ENCODE measurements around the gene NRF1. TPM values are rescaled to one million over a fixed set of nuclear protein-coding genes. Genes with fewer than 3 reads are reported as not detected.
"Not testable (repeated sequence)": the region's sequence is repeated elsewhere in the genome, so short reads cannot be mapped to it uniquely, and the experiment has no call there.

NRF1 gene
- total and polyA plus RNA-seq, 12 donors, result 7.7 to 16.0 (median 10.1) TPM

DNA sequence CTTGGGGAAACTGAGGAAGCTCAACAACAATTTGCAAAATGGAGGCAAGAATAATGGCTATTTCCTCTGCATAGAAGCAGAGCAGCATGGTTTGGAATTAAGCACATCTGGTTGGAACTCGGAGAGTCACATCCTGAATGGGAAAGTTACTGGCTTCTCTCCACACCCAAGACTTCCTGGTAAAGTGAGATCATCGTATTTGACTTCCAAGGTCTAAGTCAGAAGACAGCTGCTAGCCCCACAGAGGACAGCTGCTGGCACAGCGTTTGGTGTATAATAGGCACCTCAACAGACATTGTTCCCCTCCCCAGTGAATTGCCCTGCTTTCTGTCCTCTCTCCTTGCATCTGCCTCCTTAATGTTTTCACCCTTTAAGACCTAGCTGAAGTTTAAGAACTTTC lies 37.0 kb upstream of the NRF1 start:
- Histone ChIP-seq H3K4me3 (no peak overlapping the region), H3K27me3 (no peaks in the 10 kb centered on the region), H3K9me3 (replicated peaks in 1 of 3) (peaks cover 0 to 7% (median 0%) of the 10 kb centered on the region in 3 donors), H3K27ac (no peak overlapping the region), H3K36me3 (replicated peaks in 1 of 2) (no peaks in the 10 kb centered on the region), H3K4me1 (replicated peaks in 1 of 2) (no peaks in the 10 kb centered on the region)
- intact Hi-C loops (cut with DNase I), result no loop called here
- DNase-seq, result no peak
- no peak for TF ChIP-seq POLR2A (IDR thresholded peaks at IDR 0.05)
- TF ChIP-seq, protein P1, sequence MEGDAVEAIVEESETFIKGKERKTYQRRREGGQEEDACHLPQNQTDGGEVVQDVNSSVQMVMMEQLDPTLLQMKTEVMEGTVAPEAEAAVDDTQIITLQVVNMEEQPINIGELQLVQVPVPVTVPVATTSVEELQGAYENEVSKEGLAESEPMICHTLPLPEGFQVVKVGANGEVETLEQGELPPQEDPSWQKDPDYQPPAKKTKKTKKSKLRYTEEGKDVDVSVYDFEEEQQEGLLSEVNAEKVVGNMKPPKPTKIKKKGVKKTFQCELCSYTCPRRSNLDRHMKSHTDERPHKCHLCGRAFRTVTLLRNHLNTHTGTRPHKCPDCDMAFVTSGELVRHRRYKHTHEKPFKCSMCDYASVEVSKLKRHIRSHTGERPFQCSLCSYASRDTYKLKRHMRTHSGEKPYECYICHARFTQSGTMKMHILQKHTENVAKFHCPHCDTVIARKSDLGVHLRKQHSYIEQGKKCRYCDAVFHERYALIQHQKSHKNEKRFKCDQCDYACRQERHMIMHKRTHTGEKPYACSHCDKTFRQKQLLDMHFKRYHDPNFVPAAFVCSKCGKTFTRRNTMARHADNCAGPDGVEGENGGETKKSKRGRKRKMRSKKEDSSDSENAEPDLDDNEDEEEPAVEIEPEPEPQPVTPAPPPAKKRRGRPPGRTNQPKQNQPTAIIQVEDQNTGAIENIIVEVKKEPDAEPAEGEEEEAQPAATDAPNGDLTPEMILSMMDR (IDR thresholded peaks at IDR 0.05), result no peak
- WGBS, 4 donors, result 48 to 65% (median 56%) methylated on average over 3 of the region's 3 CpGs

DNA sequence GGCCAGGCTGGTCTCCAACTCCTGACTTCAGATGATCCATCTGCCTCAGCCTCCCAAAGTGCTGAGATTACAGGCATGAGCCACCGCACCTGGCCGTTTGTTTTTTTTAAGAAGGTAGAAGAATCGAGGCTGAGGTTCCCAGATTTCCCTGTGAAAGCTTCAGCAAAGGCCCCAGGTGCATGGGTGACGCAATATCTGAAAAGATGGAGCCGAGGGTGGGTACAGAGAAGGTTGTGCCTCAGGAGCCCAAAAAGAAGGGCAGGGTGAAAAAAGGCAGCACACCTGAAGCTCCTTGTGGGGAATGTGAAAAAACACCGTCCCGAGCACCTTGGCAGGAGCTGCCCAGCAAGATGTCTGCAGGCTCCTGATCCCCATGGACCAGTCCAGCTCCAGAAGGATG lies 35.8 kb upstream of the NRF1 start:
- Histone ChIP-seq H3K4me3 (no peak overlapping the region), H3K4me1 (replicated peaks in 1 of 2) (no peaks in the 10 kb centered on the region), H3K27ac (no peak overlapping the region), H3K27me3 (no peaks in the 10 kb centered on the region), H3K36me3 (replicated peaks in 1 of 2) (no peaks in the 10 kb centered on the region), H3K9me3 (replicated peaks in 1 of 3) (peaks cover 0 to 7% (median 0%) of the 10 kb centered on the region in 3 donors)
- TF ChIP-seq POLR2A (IDR thresholded peaks at IDR 0.05), result no peak
- TF ChIP-seq, protein P1 (IDR thresholded peaks at IDR 0.05), result no peak
- WGBS, 4 donors, result 84 to 90% (median 85%) methylated on average over 7 of the region's 7 CpGs
- no peak for DNase-seq
- intact Hi-C loops (cut with DNase I), result no loop called here

DNA sequence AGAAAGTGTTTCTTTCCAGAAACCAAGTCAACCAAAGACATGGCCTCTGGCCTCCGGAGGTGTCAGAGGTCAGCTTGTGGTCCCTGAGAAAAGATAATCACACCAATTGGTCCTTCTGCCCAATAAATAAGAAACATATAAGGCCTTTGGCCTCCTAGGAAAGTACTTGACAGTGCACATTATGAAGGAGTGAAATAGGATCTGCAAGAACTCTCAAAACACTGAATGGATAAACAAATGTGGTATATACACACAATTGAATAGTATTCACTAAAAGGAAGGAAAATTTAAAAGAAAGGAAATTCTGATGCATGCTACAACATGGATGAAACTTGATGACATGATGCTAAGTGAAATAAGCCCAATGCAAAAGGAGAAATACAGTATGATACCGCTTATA lies 35.4 kb upstream of the NRF1 start:
- intact Hi-C loops (cut with DNase I), result no loop called here
- no peak for DNase-seq
- TF ChIP-seq POLR2A (IDR thresholded peaks at IDR 0.05), result no peak
- no peak overlapping the region for H3K4me3 ChIP-seq
- no peaks in the 10 kb centered on the region for H3K4me1 ChIP-seq (replicated peaks in 1 of 2)
- no peaks in the 10 kb centered on the region for H3K36me3 ChIP-seq (replicated peaks in 1 of 2)
- WGBS, 4 donors, result 79 to 91% (median 88%) methylated on average over 2 of the region's 2 CpGs
- H3K9me3 ChIP-seq (replicated peaks in 1 of 3), result peaks cover 0 to 7% (median 0%) of the 10 kb centered on the region in 3 donors
- H3K27me3 ChIP-seq, result no peaks in the 10 kb centered on the region
- H3K27ac ChIP-seq, result no peak overlapping the region

DNA sequence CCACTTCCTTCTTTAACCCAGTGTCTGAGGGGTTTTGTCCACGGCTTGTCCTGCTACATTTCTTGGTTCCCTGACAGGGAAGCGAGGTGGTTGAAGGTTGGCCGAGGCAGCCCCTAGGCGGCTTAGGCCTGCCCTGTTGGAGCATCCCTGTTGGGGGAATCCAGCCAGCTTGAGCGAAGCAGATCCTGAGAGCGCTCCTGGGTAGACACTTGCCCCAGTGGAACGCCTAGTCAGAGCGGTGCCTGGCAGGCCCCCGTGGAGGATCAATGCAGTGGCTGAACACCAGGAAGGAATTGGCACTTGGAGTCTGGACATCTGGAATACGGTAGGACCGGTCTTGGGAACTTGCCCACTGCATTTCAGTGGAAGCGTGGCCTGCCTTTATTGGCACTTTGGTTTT lies 32.7 kb upstream of the NRF1 start:
- no peak for TF ChIP-seq POLR2A (IDR thresholded peaks at IDR 0.05)
- TF ChIP-seq, protein P1 (IDR thresholded peaks at IDR 0.05), result no peak
- Histone ChIP-seq H3K9me3 (replicated peaks in 1 of 3) (peaks cover 0 to 7% (median 0%) of the 10 kb centered on the region in 3 donors), H3K4me3 (no peak overlapping the region), H3K36me3 (replicated peaks in 1 of 2) (no peaks in the 10 kb centered on the region), H3K27me3 (no peaks in the 10 kb centered on the region), H3K4me1 (replicated peaks in 1 of 2) (no peaks in the 10 kb centered on the region), H3K27ac (no peak overlapping the region)
- DNase-seq, result no peak
- WGBS, 4 donors, result 91 to 96% (median 95%) methylated on average over 11 to 12 of the region's 12 CpGs
- intact Hi-C loops (cut with DNase I), result no loop called here

DNA sequence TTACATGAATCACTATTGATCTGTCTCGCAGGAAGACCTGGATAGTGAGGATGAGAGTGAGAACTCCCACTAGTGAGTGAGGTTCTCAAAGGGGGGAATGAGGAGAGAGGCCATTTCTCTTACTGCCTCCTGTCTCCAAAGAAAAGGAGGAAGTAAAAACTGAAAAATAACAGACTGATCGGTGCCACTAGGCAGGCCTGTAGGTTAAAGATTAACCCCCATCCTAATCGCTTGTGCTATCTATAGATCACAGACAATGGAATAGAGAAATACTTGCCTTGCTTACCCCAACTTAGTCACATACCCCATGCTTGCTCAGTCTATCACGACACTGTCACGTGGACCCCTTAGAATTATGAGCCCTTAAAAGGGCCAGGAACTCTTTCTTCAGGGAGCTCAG lies 25.3 kb upstream of the NRF1 start:
- H3K4me1 ChIP-seq (replicated peaks in 1 of 2); H3K4me3 ChIP-seq; H3K27me3 ChIP-seq; intact Hi-C loops (cut with DNase I); H3K9me3 ChIP-seq (replicated peaks in 1 of 3); DNase-seq; H3K27ac ChIP-seq; H3K36me3 ChIP-seq (replicated peaks in 1 of 2): not testable (repeated sequence)
- WGBS, 4 donors, result 87 to 91% (median 88%) methylated on average over 5 of the region's 5 CpGs

Measured in adrenal gland (tissue), 12 donors.